Dendritic cell treated with granulocyte-macrophage colony-stimulating factor and Interleukin-4, amounts not matched to agents 40 ng/mL and 50 ng/mL, for 4 days (primary cell): Measurements from ENCODE around the gene SYNJ2BP.
"Not testable (repeated sequence)": the region's sequence is repeated elsewhere in the genome, so short reads cannot be mapped to it uniquely, and the experiment has no call there.

Experiments used
- H3K27ac Mint-ChIP-seq: one replicate; pipeline ENCODE4 v1.8.0; 2022; ENCODE audit warnings: mild to moderate bottlenecking, mixed read lengths
- H3K27me3 Mint-ChIP-seq: one replicate; pipeline ENCODE4 v1.8.0; 2022; ENCODE audit warnings: mild to moderate bottlenecking, mixed read lengths
- H3K36me3 Mint-ChIP-seq: one replicate; pipeline ENCODE4 v1.8.0; 2022; ENCODE audit warnings: low read depth, mixed read lengths
- H3K4me1 Mint-ChIP-seq: one replicate; pipeline ENCODE4 v1.8.0; 2022; ENCODE audit warnings: low read depth, mixed read lengths
- H3K4me3 Mint-ChIP-seq: one replicate; pipeline ENCODE4 v1.8.0; 2022; ENCODE audit warnings: mild to moderate bottlenecking, moderate library complexity, mixed read lengths
- H3K9me3 Mint-ChIP-seq: one replicate; pipeline ENCODE4 v1.8.0; 2022; ENCODE audit warnings: mixed read lengths
- intact Hi-C: fragments of 100-400 bp; cut with micrococcal nuclease; formaldehyde crosslinking; loops from one replicate; pipeline ENCODE4 v1.15.0; 2022

SYNJ2BP gene

DNA sequence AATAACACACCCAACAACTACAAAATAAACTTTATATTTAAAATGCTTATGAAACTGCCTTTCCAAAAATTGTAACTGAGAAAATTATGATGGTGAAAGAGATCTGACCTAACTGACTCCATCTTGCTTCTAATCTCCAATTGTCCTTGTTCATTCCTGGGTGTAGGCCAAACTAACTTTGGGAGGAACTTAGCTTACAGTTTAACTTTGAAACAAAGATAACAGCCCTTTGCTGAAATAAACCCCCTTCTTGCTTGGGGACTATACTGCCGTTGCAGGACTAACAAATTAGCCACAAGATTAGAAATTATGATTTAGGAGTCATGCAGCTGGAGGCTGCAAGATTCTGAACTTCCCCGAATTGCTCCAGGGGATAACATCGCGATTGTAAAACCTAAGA, 10.7 kb downstream of the SYNJ2BP start:
- H3K9me3 Mint-ChIP-seq, intact Hi-C loops, H3K27me3 Mint-ChIP-seq, H3K27ac Mint-ChIP-seq, H3K4me3 Mint-ChIP-seq, H3K4me1 Mint-ChIP-seq, H3K36me3 Mint-ChIP-seq: not testable (repeated sequence)

DNA sequence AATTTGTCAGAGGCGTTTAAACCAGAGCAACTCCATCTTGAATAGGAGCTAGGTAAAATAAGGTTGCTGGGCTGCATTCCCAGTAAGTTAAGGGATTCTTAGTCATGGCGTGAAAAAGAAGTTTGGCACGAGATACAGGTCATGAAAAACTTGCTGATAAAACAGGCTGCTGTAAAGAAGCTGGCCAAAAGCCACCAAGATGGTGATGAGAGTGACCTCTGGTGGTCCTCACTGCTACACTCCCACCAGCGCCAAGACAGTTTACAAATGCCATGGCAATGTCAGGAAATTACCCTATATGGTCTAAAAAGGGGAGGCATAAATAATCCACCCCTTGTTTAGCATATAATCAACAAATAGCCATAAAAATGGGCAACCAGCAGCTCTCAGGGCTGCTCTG, 13.6 kb downstream of the SYNJ2BP start:
- H3K27ac Mint-ChIP-seq, intact Hi-C loops, H3K4me3 Mint-ChIP-seq, H3K9me3 Mint-ChIP-seq, H3K4me1 Mint-ChIP-seq, H3K27me3 Mint-ChIP-seq: not testable (repeated sequence)
- H3K36me3 Mint-ChIP-seq: peaks cover 13% of the 10 kb centered on the region

DNA sequence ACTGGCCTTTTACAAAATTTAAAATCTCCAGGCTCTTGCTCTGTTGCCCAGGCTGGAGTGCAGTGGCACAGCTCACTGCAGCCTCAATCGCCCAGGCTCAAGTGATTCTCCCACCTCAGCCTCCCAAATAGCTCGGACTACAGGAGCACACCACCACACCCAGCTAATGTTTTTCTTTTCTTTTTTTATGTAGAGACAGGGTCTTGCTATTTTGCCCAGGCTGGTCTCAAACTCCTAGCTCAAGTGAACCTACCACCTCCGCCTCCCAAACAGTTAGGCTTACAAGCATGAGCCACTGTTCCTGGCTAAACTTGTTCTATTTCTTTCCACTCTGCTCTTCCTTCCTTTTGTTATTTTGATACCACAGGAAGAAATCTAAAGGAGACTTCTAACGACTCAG, 15.2 kb downstream of the SYNJ2BP start:
- H3K27ac Mint-ChIP-seq: no peak overlapping the region
- intact Hi-C loops: no loop called here
- no peaks in the 10 kb centered on the region for H3K27me3 Mint-ChIP-seq
- no peaks in the 10 kb centered on the region for H3K9me3 Mint-ChIP-seq
- H3K4me1 Mint-ChIP-seq: no peaks in the 10 kb centered on the region
- H3K36me3 Mint-ChIP-seq: peaks cover 24% of the 10 kb centered on the region
- H3K4me3 Mint-ChIP-seq: no peak overlapping the region

DNA sequence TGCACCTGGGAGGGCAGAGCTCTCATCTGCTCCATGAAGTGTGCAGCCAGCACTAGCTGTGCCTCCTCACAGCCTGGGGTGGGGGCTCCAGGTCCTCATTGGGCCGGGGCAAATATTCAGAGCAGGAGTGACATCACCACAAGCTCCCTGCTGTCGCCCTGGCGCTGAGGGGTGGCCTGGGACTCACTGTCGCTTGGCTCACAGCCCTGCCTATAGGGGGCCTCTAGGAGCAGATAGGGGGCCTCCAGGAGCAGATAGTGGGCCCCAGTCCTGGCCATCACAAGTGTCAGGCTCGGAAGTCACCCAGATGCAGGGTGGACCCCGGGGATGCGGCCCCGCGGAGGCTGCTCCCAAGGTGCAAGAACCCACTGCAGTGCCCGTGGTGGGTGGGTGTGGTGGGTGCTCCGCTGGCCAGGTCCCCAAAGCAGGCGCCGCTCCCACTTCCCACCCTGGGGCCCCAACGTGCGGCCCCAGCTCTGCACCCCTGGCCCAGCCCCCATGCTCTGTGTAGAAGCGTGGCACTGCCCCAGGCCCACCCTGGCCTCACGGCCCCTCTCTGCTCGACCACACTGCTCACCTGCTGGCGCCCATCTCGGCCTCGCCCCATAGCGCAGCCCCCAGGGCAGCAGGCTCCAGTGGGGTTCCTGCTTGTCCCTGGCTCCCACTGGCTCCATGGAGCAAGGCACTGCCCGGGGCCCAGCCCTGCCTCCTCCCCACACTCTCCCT, 18.0 kb downstream of the SYNJ2BP start:
- H3K4me3 Mint-ChIP-seq: no peak overlapping the region
- H3K4me1 Mint-ChIP-seq: no peaks in the 10 kb centered on the region
- H3K27ac Mint-ChIP-seq: no peak overlapping the region
- H3K9me3 Mint-ChIP-seq: no peaks in the 10 kb centered on the region
- intact Hi-C loops: no loop called here
- peaks cover 24% of the 10 kb centered on the region for H3K36me3 Mint-ChIP-seq
- no peaks in the 10 kb centered on the region for H3K27me3 Mint-ChIP-seq

DNA sequence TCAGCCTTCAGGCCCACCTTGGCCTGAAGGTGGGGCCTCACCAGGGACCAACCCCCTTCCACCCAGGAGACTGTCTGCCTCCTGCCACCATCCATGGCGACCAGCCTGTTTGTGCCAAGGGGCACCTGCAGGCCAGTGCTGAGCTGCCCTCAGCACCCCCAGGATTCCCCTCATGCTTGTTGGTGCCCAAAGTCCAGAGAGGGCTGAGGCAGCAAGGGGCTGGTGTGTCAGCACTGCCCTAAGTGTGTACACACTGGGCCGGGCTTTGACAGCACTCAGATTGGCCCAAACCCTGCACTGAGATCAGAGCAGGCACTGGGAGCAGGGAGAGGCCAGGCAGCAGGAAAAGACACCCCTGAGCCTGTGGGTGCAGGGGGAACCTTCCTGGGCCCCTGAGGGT, 18.6 kb downstream of the SYNJ2BP start:
- intact Hi-C loops: no loop called here
- Mint-ChIP-seq H3K27ac (no peak overlapping the region), H3K4me1 (no peaks in the 10 kb centered on the region), H3K9me3 (no peaks in the 10 kb centered on the region), H3K27me3 (no peaks in the 10 kb centered on the region), H3K36me3 (peaks cover 24% of the 10 kb centered on the region), H3K4me3 (no peak overlapping the region)

DNA sequence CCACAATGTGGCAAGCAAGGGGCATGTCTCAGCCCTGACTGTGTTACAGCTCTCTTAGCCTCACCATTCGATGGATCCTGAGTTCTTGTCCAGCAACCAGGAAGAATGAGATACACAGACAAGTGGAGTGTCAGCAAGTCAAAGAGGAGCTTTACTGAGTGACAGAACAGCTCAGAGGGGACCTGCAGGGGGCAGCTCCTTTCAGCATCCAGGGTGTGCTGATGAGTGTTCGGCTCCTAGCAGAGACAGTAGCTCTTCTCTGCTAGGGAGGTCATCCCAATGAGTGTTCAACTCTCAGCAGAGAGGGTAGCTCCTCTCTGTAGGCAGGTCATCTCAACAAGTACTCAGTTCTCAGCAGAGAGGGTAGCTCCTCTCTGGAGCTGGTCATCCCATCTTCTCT, 19.1 kb downstream of the SYNJ2BP start:
- Mint-ChIP-seq H3K27me3 (no peaks in the 10 kb centered on the region), H3K4me3 (no peak overlapping the region), H3K36me3 (peaks cover 24% of the 10 kb centered on the region), H3K9me3 (no peaks in the 10 kb centered on the region), H3K4me1 (no peaks in the 10 kb centered on the region), H3K27ac (no peak overlapping the region)
- intact Hi-C loops: no loop called here

DNA sequence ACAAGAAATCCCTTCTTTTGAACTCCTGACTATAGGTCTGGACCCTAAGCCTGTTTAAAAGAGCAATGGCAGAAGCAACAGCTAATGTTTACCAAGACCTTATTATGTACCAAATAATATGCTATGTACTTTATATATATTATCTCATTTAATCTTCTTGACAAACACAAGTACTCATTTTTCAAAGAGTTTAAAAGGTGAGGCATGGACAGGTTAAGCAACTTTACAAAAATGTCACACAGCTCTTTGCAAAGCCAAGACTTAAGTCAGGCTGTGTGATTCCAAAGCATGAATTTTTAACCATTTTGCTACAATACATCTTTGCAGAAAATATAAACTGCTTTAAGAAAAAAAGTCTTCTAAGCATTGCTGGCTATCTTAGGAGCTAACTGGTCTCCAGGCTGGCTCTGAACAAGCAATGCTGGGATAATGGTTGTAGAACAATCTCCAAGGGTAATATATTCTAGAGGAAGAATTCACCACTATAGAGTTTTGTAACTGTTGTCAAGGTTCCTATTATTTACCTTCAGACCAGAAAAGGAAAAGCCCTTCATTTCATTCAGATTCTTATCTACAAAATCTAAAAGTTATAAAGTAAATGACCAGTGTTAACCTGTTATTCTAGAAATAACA, 22.1 kb downstream of the SYNJ2BP start:
- no peaks in the 10 kb centered on the region for H3K4me1 Mint-ChIP-seq
- no peak overlapping the region for H3K27ac Mint-ChIP-seq
- no peaks in the 10 kb centered on the region for H3K9me3 Mint-ChIP-seq
- no peak overlapping the region for H3K4me3 Mint-ChIP-seq
- intact Hi-C loops: no loop called here
- no peaks in the 10 kb centered on the region for H3K27me3 Mint-ChIP-seq
- H3K36me3 Mint-ChIP-seq: peaks cover 21% of the 10 kb centered on the region

DNA sequence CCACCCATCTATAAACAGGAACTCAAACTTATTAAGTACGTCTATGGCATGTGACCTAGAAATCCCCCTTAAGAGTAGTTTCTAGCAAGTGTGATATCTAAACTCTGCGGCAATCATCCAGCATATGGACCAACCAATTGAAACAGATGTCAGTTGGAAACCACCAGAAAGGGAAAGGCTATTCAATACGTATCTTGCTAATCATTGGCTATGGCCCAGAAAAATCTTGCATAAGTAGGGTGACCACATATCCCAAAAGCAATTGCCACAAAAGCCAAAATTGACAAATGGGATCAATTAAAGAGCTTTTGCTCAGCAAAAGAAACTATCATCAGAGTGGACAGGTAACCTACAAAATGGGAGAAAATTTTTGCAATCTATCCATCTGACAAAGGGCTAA, 24.2 kb downstream of the SYNJ2BP start:
- H3K27me3 Mint-ChIP-seq: no peaks in the 10 kb centered on the region
- H3K9me3 Mint-ChIP-seq: no peaks in the 10 kb centered on the region
- peaks cover 14% of the 10 kb centered on the region for H3K36me3 Mint-ChIP-seq
- no peak overlapping the region for H3K27ac Mint-ChIP-seq
- H3K4me3 Mint-ChIP-seq: no peak overlapping the region
- intact Hi-C loops: no loop called here
- no peaks in the 10 kb centered on the region for H3K4me1 Mint-ChIP-seq

DNA sequence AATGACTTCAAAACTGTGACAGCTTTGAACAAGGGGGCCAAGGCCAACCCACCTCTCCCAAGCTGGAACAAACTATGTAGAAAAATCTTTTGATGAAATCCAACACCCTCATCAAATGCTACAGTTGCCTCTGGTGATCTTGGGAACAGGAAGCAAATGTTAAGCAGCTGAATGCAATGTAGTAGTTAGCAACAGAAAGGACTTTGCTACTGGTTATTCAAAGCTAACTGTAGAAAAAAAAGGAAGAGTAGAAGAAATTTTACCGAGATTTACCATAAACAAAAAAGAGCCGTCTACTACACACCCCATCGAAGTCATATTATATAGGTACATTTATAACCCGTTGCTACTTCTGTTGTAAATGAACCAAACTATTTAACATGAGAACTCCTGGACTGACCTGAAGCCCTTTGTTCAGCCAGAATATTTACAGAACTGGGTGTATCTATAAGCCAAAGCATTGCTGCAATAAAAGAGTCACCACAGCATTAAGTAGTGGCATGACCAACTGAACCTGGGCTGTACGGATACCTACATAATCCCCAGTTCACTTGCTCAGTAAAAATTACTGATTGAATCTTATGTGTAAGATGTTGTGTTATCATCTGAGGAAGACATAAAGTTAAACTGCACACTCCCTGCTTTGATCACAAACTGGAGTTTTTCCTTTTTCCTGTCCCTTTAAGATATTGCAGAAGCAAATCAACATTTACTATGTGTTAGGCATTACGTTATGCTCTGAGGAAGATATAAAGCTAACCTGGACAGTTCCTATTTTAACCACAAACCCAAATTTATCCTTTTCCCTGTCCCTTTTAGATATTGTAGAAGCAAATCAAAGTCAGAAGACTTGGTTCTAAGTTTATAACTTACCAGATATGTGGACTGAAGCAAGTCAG, 25.1 kb downstream of the SYNJ2BP start:
- intact Hi-C loops: no loop called here
- Mint-ChIP-seq H3K9me3 (no peaks in the 10 kb centered on the region), H3K27me3 (no peaks in the 10 kb centered on the region), H3K27ac (no peak overlapping the region), H3K4me3 (no peak overlapping the region), H3K36me3 (peaks cover 17% of the 10 kb centered on the region), H3K4me1 (no peaks in the 10 kb centered on the region)

DNA sequence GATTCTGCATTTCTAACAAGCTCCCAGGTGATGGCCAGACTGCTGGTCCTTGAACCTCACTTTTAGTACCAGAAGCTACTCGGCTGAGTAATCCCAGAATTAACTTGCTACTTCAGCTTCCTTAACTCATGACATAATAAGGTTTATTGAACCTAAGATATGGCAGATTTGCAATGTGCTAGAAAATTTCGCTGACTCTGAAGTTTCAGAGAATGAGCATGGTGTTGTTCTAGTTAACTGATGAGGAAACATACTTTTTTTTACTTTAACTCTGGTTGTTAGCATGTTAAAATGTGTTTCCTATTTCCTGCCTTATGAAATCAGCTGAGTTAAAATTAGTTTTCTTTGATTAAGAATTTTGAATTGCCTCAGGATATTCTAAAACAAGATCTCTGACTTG, 34.4 kb downstream of the SYNJ2BP start:
- no peak overlapping the region for H3K4me3 Mint-ChIP-seq
- no peaks in the 10 kb centered on the region for H3K27me3 Mint-ChIP-seq
- H3K9me3 Mint-ChIP-seq: no peaks in the 10 kb centered on the region
- peaks cover 36% of the 10 kb centered on the region for H3K36me3 Mint-ChIP-seq
- intact Hi-C loops: no loop called here
- H3K27ac Mint-ChIP-seq: no peak overlapping the region
- H3K4me1 Mint-ChIP-seq: no peaks in the 10 kb centered on the region

DNA sequence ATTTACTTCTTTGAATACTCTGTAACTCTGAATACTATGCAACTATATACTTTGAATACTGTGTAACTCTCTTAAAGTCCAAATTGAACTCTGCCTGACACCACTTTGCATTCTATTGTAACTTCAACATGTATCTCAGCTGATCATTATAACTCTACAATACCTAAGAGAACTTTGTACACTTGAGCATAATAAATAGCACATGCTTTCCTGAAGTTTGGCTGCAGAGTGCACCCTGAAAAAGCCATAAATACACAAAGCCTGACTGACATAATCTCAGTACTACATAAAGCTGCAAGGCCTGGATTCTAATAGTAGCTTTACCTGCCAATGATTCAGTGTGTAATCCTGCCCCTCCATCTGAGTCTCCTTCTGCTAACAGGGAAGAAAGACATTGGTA, 36.1 kb downstream of the SYNJ2BP start:
- intact Hi-C loops: no loop called here
- no peaks in the 10 kb centered on the region for H3K9me3 Mint-ChIP-seq
- peaks cover 19% of the 10 kb centered on the region for H3K36me3 Mint-ChIP-seq
- no peaks in the 10 kb centered on the region for H3K4me1 Mint-ChIP-seq
- H3K27me3 Mint-ChIP-seq: no peaks in the 10 kb centered on the region
- no peak overlapping the region for H3K4me3 Mint-ChIP-seq
- H3K27ac Mint-ChIP-seq: no peak overlapping the region

DNA sequence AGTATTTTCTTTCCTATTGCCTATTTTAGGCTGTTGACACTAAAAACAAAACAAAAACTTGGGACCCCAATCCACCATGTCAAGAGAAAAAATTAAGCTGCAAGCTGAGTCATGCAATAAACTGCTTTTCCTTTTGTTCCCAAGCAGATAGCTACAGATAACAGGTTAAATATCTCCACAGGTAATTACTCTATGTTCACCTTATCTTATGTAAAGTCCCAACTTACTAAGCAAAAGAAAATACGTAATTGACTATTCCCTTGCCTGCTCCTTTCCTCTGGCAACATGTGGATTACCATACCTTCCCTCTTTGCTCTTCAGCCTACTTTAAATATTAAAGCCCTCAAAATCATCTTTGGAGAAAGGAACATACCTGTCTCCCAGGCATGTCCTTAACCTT, 38.2 kb downstream of the SYNJ2BP start:
- Mint-ChIP-seq H3K4me3 (no peak overlapping the region), H3K9me3 (no peaks in the 10 kb centered on the region), H3K27me3 (no peaks in the 10 kb centered on the region), H3K4me1 (no peaks in the 10 kb centered on the region), H3K36me3 (peaks cover 16% of the 10 kb centered on the region), H3K27ac (no peak overlapping the region)
- intact Hi-C loops: no loop called here
